Stomach (tissue), 4 donors: ENCODE data around the gene PRPF19.

Experiments used
- CTCF ChIP-seq, 7 experiments: fragments of 450-650 bp in 4 of 7; fragments of 200-600 bp in 3 of 7; sonication (generic) in 3 of 7; IDR thresholded peaks; one replicate each; pipeline ENCODE4 v1.5.1; 2016 to 2019; ENCODE audit warnings: antibody characterized with exemption in 7 of 7, control low read depth in 2 of 7, mild to moderate bottlenecking in 1 of 7
- EP300 ChIP-seq: sonication (generic); formaldehyde crosslinking; IDR thresholded peaks from one replicate; pipeline ENCODE4 v1.6.1; 2017; ENCODE audit warnings: antibody characterized with exemption
- POLR2A ChIP-seq, 4 donors: fragments of 450-650 bp; IDR thresholded peaks; one replicate each; pipeline ENCODE4 v1.6.1; 2016; ENCODE audit warnings: antibody characterized with exemption in 4 of 4, control low read depth in 2 of 4, mild to moderate bottlenecking in 1 of 4, moderate library complexity in 1 of 4
- POLR2AphosphoS5 ChIP-seq, 3 donors: sonication (generic); formaldehyde crosslinking; IDR thresholded peaks; one replicate each; pipeline ENCODE4 v1.6.1; 2016; ENCODE audit warnings: antibody characterized with exemption in 3 of 3

GRCh38 chr11:60927600-60927999 lies 21.2 kb upstream of the PRPF19 start:
- TF ChIP-seq CTCF (IDR thresholded peaks at IDR 0.05) (peak in 2 of 7 experiments; percentile 5 to 31), POLR2A (IDR thresholded peaks at IDR 0.05) (no peak), EP300 (no peak), POLR2AphosphoS5 (IDR thresholded peaks at IDR 0.05) (peak in 1 of 3 donors; percentile 23)
